AG09309 (cell line): Measurements from ENCODE around the gene RANBP6.

ENCODE experiments used
- DNase-seq: peaks from one replicate; pipeline ENCODE4 v3.0.0-alpha.2; 2010; ENCODE audit warnings: low read depth
- H3K4me3 ChIP-seq: 2 replicates; pipeline ENCODE4 v1.5.1; 2011; ENCODE audit warnings: mild to moderate bottlenecking, low read depth, low read length, moderate library complexity; ENCODE audit not compliant: control insufficient read depth
- CTCF ChIP-seq: IDR thresholded peaks from 2 replicates; pipeline ENCODE4 v1.5.1; 2011; ENCODE audit warnings: mild to moderate bottlenecking, low read depth, low read length, inconsistent platforms; ENCODE audit not compliant: insufficient read depth, control insufficient read depth; ENCODE audit errors: missing control alignments

Gene RANBP6

GRCh38 chr9:6051511-6051950 lies 36.1 kb upstream of the RANBP6 start:
- DNase-seq: no peak
- no peak overlapping the region for H3K4me3 ChIP-seq
- TF ChIP-seq CTCF: no peak

GRCh38 chr9:6049798-6050197 lies 34.4 kb upstream of the RANBP6 start:
- DNase-seq: no peak
- no peak overlapping the region for H3K4me3 ChIP-seq
- TF ChIP-seq CTCF: peak; percentile 33

GRCh38 chr9:6048039-6048438 lies 32.6 kb upstream of the RANBP6 start:
- DNase-seq: no peak

GRCh38 chr9:6047020-6047419 lies 31.6 kb upstream of the RANBP6 start:
- no peak overlapping the region for H3K4me3 ChIP-seq
- DNase-seq: no peak
- no peak for TF ChIP-seq CTCF

More at GRCh38 chr9:6048039-6048438, 32.6 kb upstream of the RANBP6 start:
- no peak for TF ChIP-seq CTCF
- H3K4me3 ChIP-seq: no peak overlapping the region

GRCh38 chr9:6045364-6045763 lies 29.9 kb upstream of the RANBP6 start:
- TF ChIP-seq CTCF: no peak
- no peak for DNase-seq
- no peak overlapping the region for H3K4me3 ChIP-seq

GRCh38 chr9:6040077-6040476 lies 24.7 kb upstream of the RANBP6 start:
- no peak for TF ChIP-seq CTCF
- no peak for DNase-seq
- H3K4me3 ChIP-seq: no peak overlapping the region

- TF ChIP-seq CTCF: no peak
- H3K4me3 ChIP-seq: no peak overlapping the region
- no peak for DNase-seq
Measured at GRCh38 chr9:6036391-6036790, 21.0 kb upstream of the RANBP6 start.
